ENCODE data around the gene STXBP6.
"Not testable (repeated sequence)": the region's sequence is repeated elsewhere in the genome, so short reads cannot be mapped to it uniquely, and the experiment has no call there.

Gene STXBP6

DNA sequence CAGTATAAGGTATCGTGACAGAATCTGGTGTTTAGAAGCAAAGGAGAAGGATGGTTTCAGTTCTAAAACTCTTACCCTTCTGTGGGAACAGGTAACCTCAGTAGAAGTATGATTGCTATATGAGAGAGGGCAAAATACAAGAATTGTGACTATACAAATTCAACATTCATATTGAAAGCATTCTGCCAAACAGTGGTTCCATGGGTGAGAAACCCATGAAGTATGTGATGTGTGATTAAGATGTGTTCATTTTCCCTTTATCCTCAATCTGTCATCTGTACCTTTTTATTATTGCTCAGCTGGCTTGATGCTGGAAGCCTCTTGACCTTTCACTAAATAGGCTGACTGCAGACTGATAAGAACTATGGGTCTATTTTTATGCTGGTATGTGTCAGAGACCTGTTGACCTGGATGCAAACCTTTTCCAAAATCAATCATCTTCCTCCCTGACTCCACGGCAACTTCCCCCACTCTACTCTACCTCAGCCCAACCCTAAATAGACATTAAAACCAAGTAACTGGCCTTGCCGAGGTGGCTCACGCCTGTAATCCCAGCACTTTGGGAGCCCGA lies 109.6 kb downstream of the STXBP6 start:
- H3K27ac Mint-ChIP-seq = no peak overlapping the region
- no peaks in the 10 kb centered on the region for H3K4me1 Mint-ChIP-seq (ENCODE audit: low read depth in 2 of 2)
- DNase-seq (no peak), ATAC-seq (replicated peaks) (no peak)
- H3K36me3 Mint-ChIP-seq (ENCODE audit: insufficient read depth) = no peaks in the 10 kb centered on the region
- no peaks in the 10 kb centered on the region for H3K27me3 Mint-ChIP-seq
- H3K4me3 Mint-ChIP-seq = no peak overlapping the region
- no peaks in the 10 kb centered on the region for H3K9me3 Mint-ChIP-seq

DNA sequence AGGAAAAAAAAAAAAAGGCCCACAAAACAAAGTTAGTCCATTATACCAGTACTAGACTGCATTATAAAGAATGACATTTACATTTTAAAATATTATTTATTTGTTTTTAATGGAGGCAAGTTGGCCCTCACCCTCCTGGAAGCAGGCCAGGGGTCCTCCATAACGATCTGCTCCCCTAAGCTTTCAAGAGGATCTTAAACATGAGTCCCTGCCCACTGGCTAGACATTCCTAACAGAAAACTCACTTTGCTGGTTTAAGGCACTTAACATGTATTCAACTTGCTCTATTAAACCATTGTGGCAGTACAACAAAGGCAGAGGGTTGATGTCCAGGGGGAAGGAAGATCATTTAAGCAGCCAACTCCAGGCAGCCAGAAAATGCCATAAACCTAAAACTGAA lies 111.4 kb downstream of the STXBP6 start:
- no peak overlapping the region for H3K27ac Mint-ChIP-seq
- H3K4me1 Mint-ChIP-seq (ENCODE audit: low read depth in 2 of 2) = no peaks in the 10 kb centered on the region

GRCh38 chr14:24937300-24937699 lies 112.6 kb downstream of the STXBP6 start:
- Mint-ChIP-seq H3K27ac (no peak overlapping the region), H3K36me3 (ENCODE audit: insufficient read depth) (no peaks in the 10 kb centered on the region), H3K4me3 (no peak overlapping the region), H3K9me3 (no peaks in the 10 kb centered on the region), H3K4me1 (ENCODE audit: low read depth in 2 of 2) (no peaks in the 10 kb centered on the region), H3K27me3 (peaks cover 11 to 16% of the 10 kb centered on the region in 2 donors)
- DNase-seq (no peak), ATAC-seq (replicated peaks) (no peak)

More for the DNA sequence above, 111.4 kb downstream of the STXBP6 start:
- Mint-ChIP-seq H3K4me3 (no peak overlapping the region), H3K9me3 (no peaks in the 10 kb centered on the region), H3K36me3 (ENCODE audit: insufficient read depth) (no peaks in the 10 kb centered on the region), H3K27me3 (peaks cover 0 to 7% of the 10 kb centered on the region in 2 donors)
- DNase-seq (no peak), ATAC-seq (replicated peaks) (no peak)

DNA sequence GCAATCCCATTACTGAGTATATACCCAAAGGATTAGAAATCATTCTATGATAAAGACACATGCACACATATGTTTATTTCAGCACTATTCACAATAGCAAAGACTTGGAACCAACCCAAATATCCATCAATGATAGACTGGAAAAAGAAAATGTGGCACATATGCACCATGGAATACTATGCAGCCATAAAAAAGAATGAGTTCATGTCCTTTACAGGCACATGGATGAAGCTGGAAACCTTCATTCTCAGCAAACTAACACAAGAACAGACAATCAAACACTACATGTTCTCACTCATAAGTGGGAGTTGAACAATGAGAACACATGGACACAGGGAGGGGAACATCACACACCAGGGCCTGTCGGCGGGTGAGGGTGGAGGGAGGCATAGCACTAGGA lies 113.2 kb downstream of the STXBP6 start:
- not testable (repeated sequence) for H3K27ac Mint-ChIP-seq; ATAC-seq (replicated peaks); H3K4me3 Mint-ChIP-seq; H3K9me3 Mint-ChIP-seq; H3K36me3 Mint-ChIP-seq (ENCODE audit: insufficient read depth); H3K4me1 Mint-ChIP-seq (ENCODE audit: low read depth in 2 of 2); DNase-seq
- H3K27me3 Mint-ChIP-seq = peaks cover 16 to 20% of the 10 kb centered on the region in 2 donors

DNA sequence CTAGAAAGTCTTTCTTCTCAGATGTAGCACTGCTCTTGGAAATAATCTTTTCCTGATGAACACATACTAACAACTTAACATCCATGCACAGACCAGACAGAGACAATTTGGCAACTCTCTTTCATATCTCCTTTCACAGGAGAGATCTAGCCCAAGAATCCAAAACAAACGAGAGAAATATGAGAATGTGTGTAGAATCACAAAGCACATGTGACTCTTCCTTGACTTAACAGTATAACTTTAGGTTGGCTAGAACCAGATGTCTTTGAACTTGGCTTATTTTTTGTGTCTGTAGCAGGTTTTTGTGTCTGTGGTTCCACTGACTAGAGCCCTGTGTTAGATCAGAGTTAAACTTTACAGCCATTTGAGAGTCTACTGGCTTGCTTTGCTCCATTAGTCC lies 114.2 kb downstream of the STXBP6 start:
- Mint-ChIP-seq H3K4me1 (ENCODE audit: low read depth in 2 of 2) (no peaks in the 10 kb centered on the region), H3K27ac (no peak overlapping the region), H3K27me3 (peaks cover 22 to 26% of the 10 kb centered on the region in 2 donors), H3K4me3 (no peak overlapping the region), H3K9me3 (no peaks in the 10 kb centered on the region), H3K36me3 (ENCODE audit: insufficient read depth) (no peaks in the 10 kb centered on the region)
- ATAC-seq (replicated peaks) (no peak), DNase-seq (no peak)

GRCh38 chr14:24928386-24928900 lies 121.5 kb downstream of the STXBP6 start:
- no peak for DNase-seq
- Mint-ChIP-seq H3K27me3 (peaks cover 39 to 69% of the 10 kb centered on the region in 2 donors), H3K36me3 (ENCODE audit: insufficient read depth) (no peaks in the 10 kb centered on the region), H3K9me3 (no peaks in the 10 kb centered on the region), H3K4me3 (no peak overlapping the region), H3K4me1 (ENCODE audit: low read depth in 2 of 2) (no peaks in the 10 kb centered on the region), H3K27ac (no peak overlapping the region)
- ATAC-seq (replicated peaks) = no peak

DNA sequence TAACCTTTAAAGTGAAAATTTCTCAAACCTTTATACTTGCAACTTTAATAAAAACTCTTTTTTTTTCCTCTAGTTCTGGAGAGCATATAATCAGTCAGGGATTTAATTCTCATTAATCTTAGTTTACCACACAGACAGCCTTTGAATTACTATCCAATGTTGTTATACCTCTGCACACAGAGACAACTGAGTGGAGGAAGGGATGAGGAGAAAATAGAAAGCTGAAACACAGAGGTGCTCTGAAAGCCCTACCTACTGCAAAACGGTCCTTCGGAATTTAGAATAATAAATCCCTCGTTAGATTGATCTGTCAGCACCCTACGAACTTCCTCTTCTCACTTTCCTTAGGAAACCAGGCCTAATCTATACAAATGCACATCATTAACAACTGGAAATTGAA lies 122.1 kb downstream of the STXBP6 start:
- Mint-ChIP-seq H3K36me3 (ENCODE audit: insufficient read depth) (no peaks in the 10 kb centered on the region), H3K27me3 (peaks cover 35 to 64% of the 10 kb centered on the region in 2 donors), H3K27ac (no peak overlapping the region), H3K4me3 (no peak overlapping the region), H3K4me1 (ENCODE audit: low read depth in 2 of 2) (no peaks in the 10 kb centered on the region), H3K9me3 (no peaks in the 10 kb centered on the region)
- ATAC-seq (replicated peaks) (no peak), DNase-seq (no peak)

DNA sequence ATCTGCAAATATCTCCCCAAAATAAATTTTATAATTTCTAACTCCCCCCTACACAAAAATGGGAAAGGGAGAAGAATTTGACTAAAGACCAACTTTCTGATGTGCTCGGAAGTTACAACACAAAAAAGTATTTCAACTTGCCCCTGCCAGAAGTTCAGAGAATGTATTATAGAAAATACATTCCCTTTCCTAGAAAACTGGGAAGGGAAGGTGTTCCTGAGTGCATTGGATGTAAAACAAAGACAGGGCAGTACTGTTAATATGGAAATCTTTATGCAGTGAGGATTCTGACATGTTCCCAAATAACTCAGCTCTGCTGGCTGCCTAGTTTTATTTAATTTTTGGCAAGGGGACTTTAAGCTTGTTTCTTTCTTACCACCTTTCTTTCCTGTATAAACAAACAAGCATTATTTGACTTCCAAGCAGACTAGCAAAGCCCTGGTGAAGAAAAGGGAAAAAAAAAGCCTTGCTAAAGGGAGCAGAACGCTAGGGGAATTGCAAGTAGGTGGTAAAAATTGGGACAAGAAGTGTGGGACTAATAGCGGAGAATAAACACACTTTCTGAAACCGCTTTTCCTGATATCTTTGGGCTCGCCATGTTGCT lies 124.1 kb downstream of the STXBP6 start:
- ATAC-seq (replicated peaks) = no peak
- no peak for DNase-seq
- Mint-ChIP-seq H3K4me3 (no peak overlapping the region), H3K36me3 (ENCODE audit: insufficient read depth) (no peaks in the 10 kb centered on the region), H3K27ac (no peak overlapping the region), H3K4me1 (ENCODE audit: low read depth in 2 of 2) (no peaks in the 10 kb centered on the region), H3K9me3 (no peaks in the 10 kb centered on the region), H3K27me3 (peaks cover 26 to 63% of the 10 kb centered on the region in 2 donors)

DNA sequence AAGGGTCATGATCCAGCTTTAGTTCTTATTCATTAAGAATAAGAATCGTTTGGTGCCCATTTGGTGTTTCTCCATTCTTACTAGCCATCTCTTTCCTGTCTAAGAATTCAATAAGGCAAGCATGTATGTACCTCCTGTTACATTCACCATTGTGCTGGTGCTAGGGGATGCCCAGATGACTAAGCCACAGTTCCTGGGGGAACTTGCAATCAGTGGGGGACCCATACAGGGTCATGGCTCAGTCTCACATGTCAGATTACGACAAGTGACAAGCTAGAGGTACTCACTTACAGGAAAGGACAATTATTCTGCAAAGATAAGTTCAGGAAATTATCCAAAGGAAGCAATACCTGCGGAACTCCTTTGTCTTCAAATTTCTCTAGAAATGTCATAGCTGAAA lies 125.4 kb downstream of the STXBP6 start:
- H3K4me1 Mint-ChIP-seq (ENCODE audit: low read depth in 2 of 2) = no peaks in the 10 kb centered on the region
- no peak overlapping the region for H3K27ac Mint-ChIP-seq
- no peak overlapping the region for H3K4me3 Mint-ChIP-seq

DNA sequence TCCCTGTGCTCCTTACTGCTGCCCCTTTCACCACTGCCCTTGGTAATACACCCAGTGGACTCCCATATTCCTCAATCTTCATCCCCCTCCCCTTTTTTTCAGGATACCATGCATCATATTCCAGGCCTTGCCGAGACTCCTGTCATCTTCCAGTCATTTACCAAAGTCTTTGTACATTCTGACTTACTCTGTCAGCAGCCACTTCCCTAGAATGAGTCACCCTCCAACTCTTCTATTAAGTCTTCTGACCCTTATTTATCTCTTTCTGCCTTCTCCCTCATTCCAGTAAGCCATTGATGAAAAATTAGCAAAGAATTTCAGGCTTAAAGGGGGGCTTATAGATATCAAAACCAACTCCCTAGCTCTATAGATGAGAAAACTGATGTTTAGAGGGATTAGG lies 128.0 kb downstream of the STXBP6 start:
- Mint-ChIP-seq H3K9me3 (no peaks in the 10 kb centered on the region), H3K27ac (no peak overlapping the region), H3K4me1 (ENCODE audit: low read depth in 2 of 2) (no peaks in the 10 kb centered on the region), H3K36me3 (ENCODE audit: insufficient read depth) (no peaks in the 10 kb centered on the region), H3K4me3 (no peak overlapping the region), H3K27me3 (peaks cover 27 to 74% of the 10 kb centered on the region in 2 donors)
- ATAC-seq (replicated peaks) (no peak), DNase-seq (no peak)

More for the DNA sequence above, 125.4 kb downstream of the STXBP6 start:
- no peaks in the 10 kb centered on the region for H3K9me3 Mint-ChIP-seq
- DNase-seq = no peak
- peaks cover 26 to 77% of the 10 kb centered on the region in 2 donors for H3K27me3 Mint-ChIP-seq
- ATAC-seq (replicated peaks) = no peak
- H3K36me3 Mint-ChIP-seq (ENCODE audit: insufficient read depth) = no peaks in the 10 kb centered on the region

- Mint-ChIP-seq H3K9me3 (no peaks in the 10 kb centered on the region), H3K27ac (no peak overlapping the region), H3K36me3 (ENCODE audit: insufficient read depth) (no peaks in the 10 kb centered on the region), H3K4me1 (ENCODE audit: low read depth in 2 of 2) (no peaks in the 10 kb centered on the region), H3K4me3 (no peak overlapping the region), H3K27me3 (peaks cover 32 to 72% of the 10 kb centered on the region in 2 donors)
- ATAC-seq (replicated peaks) (no peak), DNase-seq (no peak)
Measured at GRCh38 chr14:24920265-24921075, 129.5 kb downstream of the STXBP6 start.

- Mint-ChIP-seq H3K9me3 (no peaks in the 10 kb centered on the region), H3K27ac (no peak overlapping the region), H3K4me1 (ENCODE audit: low read depth in 2 of 2) (no peaks in the 10 kb centered on the region), H3K36me3 (ENCODE audit: insufficient read depth) (no peaks in the 10 kb centered on the region), H3K4me3 (no peak overlapping the region), H3K27me3 (peaks cover 40 to 62% of the 10 kb centered on the region in 2 donors)
- no peak for ATAC-seq (replicated peaks)
- no peak for DNase-seq
Measured at GRCh38 chr14:24918822-24919221, 131.1 kb downstream of the STXBP6 start.

- H3K27ac Mint-ChIP-seq = no peak overlapping the region
- H3K36me3 Mint-ChIP-seq (ENCODE audit: insufficient read depth) = no peaks in the 10 kb centered on the region
- peaks cover 43% of the 10 kb centered on the region in 2 donors for H3K27me3 Mint-ChIP-seq
- no peak overlapping the region for H3K4me3 Mint-ChIP-seq
- ATAC-seq (replicated peaks) (no peak), DNase-seq (no peak)
- no peaks in the 10 kb centered on the region for H3K9me3 Mint-ChIP-seq
- peaks cover 0 to 3% of the 10 kb centered on the region in 2 donors for H3K4me1 Mint-ChIP-seq (ENCODE audit: low read depth in 2 of 2)
Measured at GRCh38 chr14:24915958-24916595, 133.9 kb downstream of the STXBP6 start.
